Aorta (tissue), 5 donors: ENCODE results near the gene ALB. TPM values are rescaled to one million over a fixed set of nuclear protein-coding genes. Genes with fewer than 3 reads are reported as not detected.
"Not testable (repeated sequence)": the region's sequence is repeated elsewhere in the genome, so short reads cannot be mapped to it uniquely, and the experiment has no call there.

ENCODE experiments used
- ATAC-seq: fragments of 200-7000 bp; cut with Tn5 transposase; one replicate; pipeline ENCODE4 v1.9.1; 2022; ENCODE audit warnings: moderate library complexity; ENCODE audit not compliant: low FRiP score
- DNase-seq, 2 donors: peaks; one replicate each; pipeline ENCODE4 v3.0.0-alpha.2; 2020
- H3K27ac ChIP-seq, 2 donors: one replicate each; pipeline ENCODE4 v1.5.1; 2013; ENCODE audit warnings: low read length in 2 of 2, mild to moderate bottlenecking in 2 of 2, moderate library complexity in 2 of 2, control low read depth in 1 of 2, inconsistent platforms in 1 of 2, low read depth in 1 of 2
- H3K27me3 ChIP-seq, 2 donors: one replicate each; pipeline ENCODE4 v1.6.1; 2013; ENCODE audit warnings: control low read depth in 1 of 2, low read length in 1 of 2, mild to moderate bottlenecking in 1 of 2, moderate library complexity in 1 of 2; ENCODE audit not compliant: insufficient read depth in 2 of 2, control insufficient read depth in 1 of 2
- H3K36me3 ChIP-seq, 2 donors: one replicate each; pipeline ENCODE4 v1.6.1; 2013; ENCODE audit warnings: control low read depth in 1 of 2, low read length in 1 of 2, mild to moderate bottlenecking in 1 of 2; ENCODE audit not compliant: insufficient read depth in 2 of 2, control insufficient read depth in 1 of 2
- H3K4me1 ChIP-seq, 2 donors: one replicate each; pipeline ENCODE4 v1.6.1; 2013; ENCODE audit warnings: low read length in 2 of 2, control low read depth in 1 of 2, mild to moderate bottlenecking in 1 of 2, moderate library complexity in 1 of 2; ENCODE audit not compliant: insufficient read depth in 2 of 2, control insufficient read depth in 1 of 2
- H3K4me3 ChIP-seq, 2 donors: one replicate each; pipeline ENCODE4 v1.5.1; 2013; ENCODE audit warnings: low read length in 2 of 2, control low read depth in 1 of 2, mild to moderate bottlenecking in 1 of 2
- H3K9me3 ChIP-seq: one replicate; pipeline ENCODE4 v1.6.1; 2013; ENCODE audit warnings: mild to moderate bottlenecking, low read length; ENCODE audit not compliant: control insufficient read depth
- WGBS, 2 donors: extraction: QIAGEN DNeasy Blood & Tissue Kit; methylation state at CpG; one replicate each; pipeline ENCODE4 v1.1.7; 2013; 5-methylcytosine and 5-hydroxymethylcytosine counted together
- intact Hi-C, 2 donors: fragments of 100-400 bp; cut with DNase I; formaldehyde crosslinking; loops; one replicate each; pipeline versions ENCODE4 v1.14.2 to v1.15.0; 2022
- polyA plus RNA-seq, 2 donors: library from polyadenylated mRNA; stranded (reverse); fragments of 200-250 nt; gene quantifications; one replicate each; pipeline ENCODE4 v1.2.3, GENCODE V29; 2013
- total RNA-seq, 2 donors: library from RNA; stranded (reverse); fragmentation: NEBNext Ultra II Directional; extraction: Animal tissue kit (Norgen Biotek cat#: 25700); gene quantifications; one replicate each; pipeline ENCODE4 v1.2.1, GENCODE V29; 2021
- donor health status: healthy with polysubstance abuse.
- donor health status: Bipolar disorder and iron deficiency.
- donor health status: DM: no; HTN: no; CAD: no.
- donor health status: DM: no; HTN: no; CAD: no.
- donor health status: DM: yes; HTN: yes; CAD: no.

The ALB gene
- total and polyA plus RNA-seq, 4 donors, result 0.84 to 3.8 (median 1.1) TPM

DNA sequence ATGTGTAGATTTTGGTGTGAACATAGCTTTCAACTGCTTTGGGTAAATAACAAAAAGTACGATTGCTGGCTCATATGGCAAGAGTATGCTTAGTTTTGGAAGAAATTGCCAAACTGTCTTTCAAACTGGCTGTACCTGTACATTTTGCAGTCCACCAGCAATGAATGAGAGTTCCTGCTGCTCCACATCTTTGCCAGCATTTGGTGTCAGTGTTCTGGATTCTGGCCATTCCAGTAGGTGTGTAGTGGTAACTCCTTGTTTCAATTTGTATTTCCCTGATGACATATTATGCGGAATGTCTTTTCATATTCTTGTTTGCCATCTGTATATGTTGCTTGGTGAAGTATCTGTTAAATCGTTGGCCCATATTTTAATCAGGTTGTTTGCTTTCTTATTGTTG lies 20.6 kb upstream of the ALB start:
- no peaks in the 10 kb centered on the region for H3K27me3 ChIP-seq
- 70 to 76% methylated on average over 3 of the region's 3 CpGs for WGBS, 2 donors

DNA sequence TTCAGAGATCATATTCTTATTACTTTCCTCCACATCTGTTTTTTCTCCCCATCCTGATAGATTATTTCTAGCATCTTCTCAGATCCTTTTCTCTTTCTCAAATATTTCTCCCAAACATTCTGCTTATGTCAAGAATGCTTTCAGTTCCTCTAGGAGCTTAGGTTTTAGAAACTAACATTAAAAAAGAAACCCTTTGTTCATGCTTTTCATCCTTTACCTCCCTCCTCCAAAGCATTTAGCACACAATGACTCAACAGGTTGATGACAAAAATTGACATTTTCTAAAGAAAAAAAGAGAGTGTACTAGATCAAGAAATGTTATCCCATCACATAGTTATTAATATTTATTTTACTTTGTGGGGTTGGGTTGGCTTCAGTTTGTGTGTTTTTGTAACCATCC lies 16.5 kb upstream of the ALB start:
- H3K27me3 ChIP-seq, result no peaks in the 10 kb centered on the region
- no peak overlapping the region for H3K27ac ChIP-seq
- DNase-seq, result no peak
- no peak for ATAC-seq
- H3K9me3 ChIP-seq, result no peaks in the 10 kb centered on the region
- H3K4me1 ChIP-seq, result no peaks in the 10 kb centered on the region
- H3K36me3 ChIP-seq, result no peaks in the 10 kb centered on the region
- intact Hi-C loops, result no loop called here
- no peak overlapping the region for H3K4me3 ChIP-seq

More for the DNA sequence above, 20.6 kb upstream of the ALB start:
- intact Hi-C loops, result no loop called here
- no peak overlapping the region for H3K27ac ChIP-seq
- H3K4me1 ChIP-seq, result no peaks in the 10 kb centered on the region
- DNase-seq (no peak), ATAC-seq (no peak)
- H3K9me3 ChIP-seq, result no peaks in the 10 kb centered on the region
- no peak overlapping the region for H3K4me3 ChIP-seq
- no peaks in the 10 kb centered on the region for H3K36me3 ChIP-seq

DNA sequence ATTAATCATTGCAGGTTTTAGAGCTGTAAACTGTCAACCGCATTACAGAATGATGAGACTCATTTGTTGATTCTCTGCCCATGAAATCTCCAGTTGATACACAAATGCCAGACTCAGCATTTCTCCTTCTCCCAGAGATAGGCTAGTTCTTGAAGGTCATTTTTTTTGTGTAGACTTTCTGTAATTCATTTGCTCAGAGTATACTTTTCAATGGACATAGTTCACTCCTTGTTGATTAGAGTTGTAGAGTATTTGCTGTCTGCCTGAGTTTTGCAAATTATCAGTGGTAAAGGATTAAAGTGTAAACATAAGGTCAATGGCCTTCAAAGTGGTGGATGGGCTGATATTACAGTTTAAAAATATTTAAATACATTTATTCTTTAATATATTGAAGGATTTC lies 15.2 kb upstream of the ALB start:
- no peak overlapping the region for H3K27ac ChIP-seq
- WGBS, 2 donors, result 79 to 95% methylated on average over 1 of the region's 1 CpG
- H3K4me3 ChIP-seq, result no peak overlapping the region
- no peaks in the 10 kb centered on the region for H3K27me3 ChIP-seq
- H3K9me3 ChIP-seq, result no peaks in the 10 kb centered on the region
- no peaks in the 10 kb centered on the region for H3K4me1 ChIP-seq
- DNase-seq, result no peak
- no peak for ATAC-seq
- no peaks in the 10 kb centered on the region for H3K36me3 ChIP-seq
- intact Hi-C loops, result no loop called here

DNA sequence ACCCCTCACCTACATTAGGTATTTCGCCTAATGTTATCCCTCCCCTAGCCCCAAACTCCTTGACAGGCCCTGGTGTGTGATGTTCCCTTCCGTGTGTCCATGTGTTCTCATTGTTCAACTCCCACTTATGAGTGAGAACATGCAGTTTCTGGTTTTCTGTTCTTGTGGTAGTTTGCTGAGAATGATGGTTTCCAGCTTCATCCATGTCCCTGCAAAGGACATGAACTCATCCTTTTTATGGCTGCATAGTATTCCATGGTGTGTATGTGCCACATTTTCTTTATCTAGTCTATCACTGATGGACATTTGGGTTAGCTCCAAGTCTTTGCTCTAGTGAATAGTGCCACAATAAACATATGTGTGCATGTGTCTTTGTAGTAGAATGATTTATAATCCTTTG lies 14.4 kb upstream of the ALB start:
- DNase-seq, intact Hi-C loops, ATAC-seq, H3K9me3 ChIP-seq, H3K27ac ChIP-seq, H3K36me3 ChIP-seq, H3K4me3 ChIP-seq, H3K27me3 ChIP-seq, H3K4me1 ChIP-seq: not testable (repeated sequence)
- 89 to 94% methylated on average over 2 of the region's 2 CpGs for WGBS, 2 donors

DNA sequence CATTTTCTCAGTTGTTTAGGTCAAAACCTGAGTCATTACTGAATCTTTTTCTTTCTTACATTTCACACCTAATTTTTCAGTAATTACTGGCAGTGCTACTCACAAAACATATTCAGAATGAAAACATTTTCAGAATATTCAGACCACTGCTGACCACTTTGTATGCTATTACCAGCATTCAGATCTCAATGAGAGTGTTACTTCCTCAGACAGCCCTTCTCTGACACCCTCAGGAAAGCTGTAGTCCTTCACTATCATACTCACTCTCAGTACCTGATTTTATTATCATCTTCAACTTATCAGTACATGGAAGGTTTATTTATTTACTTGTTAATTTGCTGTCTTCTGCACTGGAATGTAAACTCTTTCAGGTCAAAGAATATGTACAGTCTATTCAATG lies 12.3 kb upstream of the ALB start:
- H3K4me1 ChIP-seq, result no peaks in the 10 kb centered on the region
- no peak overlapping the region for H3K27ac ChIP-seq
- H3K4me3 ChIP-seq, result no peak overlapping the region
- H3K27me3 ChIP-seq, result no peaks in the 10 kb centered on the region
- H3K36me3 ChIP-seq, result no peaks in the 10 kb centered on the region
- intact Hi-C loops, result no loop called here
- DNase-seq (no peak), ATAC-seq (no peak)
- no peaks in the 10 kb centered on the region for H3K9me3 ChIP-seq

DNA sequence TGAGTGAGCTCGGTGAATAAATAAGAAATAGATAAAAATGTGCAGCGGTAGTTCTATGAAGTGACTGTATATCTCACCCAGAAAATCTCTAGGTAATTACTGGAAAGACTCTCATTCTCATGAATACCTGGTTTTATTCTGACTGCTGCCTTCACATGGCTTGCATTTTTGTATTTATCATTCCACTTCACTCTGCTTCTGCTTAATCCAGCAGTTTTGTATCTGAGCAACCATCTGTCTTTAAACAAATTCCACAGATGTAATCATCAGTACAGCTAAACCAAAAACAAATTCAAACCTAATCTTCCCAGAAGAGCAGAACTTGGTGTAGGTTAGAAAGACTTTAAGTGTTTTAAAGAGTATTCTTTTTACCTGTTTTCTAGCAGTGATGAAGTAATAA lies 11.2 kb upstream of the ALB start:
- H3K9me3 ChIP-seq, result no peaks in the 10 kb centered on the region
- ATAC-seq, result no peak
- intact Hi-C loops, result no loop called here
- H3K4me1 ChIP-seq, result no peaks in the 10 kb centered on the region
- no peak for DNase-seq
- H3K4me3 ChIP-seq, result no peak overlapping the region
- no peaks in the 10 kb centered on the region for H3K27me3 ChIP-seq
- no peaks in the 10 kb centered on the region for H3K36me3 ChIP-seq
- WGBS, 2 donors, result 91 to 94% methylated on average over 2 of the region's 2 CpGs
- no peak overlapping the region for H3K27ac ChIP-seq

DNA sequence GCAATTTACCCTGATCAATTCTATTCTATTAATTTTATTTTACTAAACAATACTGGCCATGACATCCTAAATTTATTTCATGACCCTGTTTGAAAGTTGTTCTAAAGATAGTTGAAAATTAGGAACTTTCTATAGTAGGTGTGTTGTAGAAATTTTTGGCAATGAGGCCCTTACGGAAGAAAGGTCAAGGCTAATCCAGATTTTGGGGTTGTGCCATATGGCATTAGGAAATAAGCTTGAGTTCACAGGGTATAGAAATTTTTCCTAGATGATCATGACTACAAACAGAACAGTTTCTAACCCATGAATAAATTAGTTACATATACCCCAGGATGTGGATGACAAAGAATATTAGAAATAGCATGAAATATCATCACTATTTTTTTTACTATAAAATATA lies 7.8 kb upstream of the ALB start:
- Histone ChIP-seq H3K27me3 (no peaks in the 10 kb centered on the region), H3K27ac (no peak overlapping the region), H3K9me3 (no peaks in the 10 kb centered on the region), H3K36me3 (no peaks in the 10 kb centered on the region), H3K4me3 (no peak overlapping the region), H3K4me1 (no peaks in the 10 kb centered on the region)
- ATAC-seq (no peak), DNase-seq (no peak)
- intact Hi-C loops, result no loop called here
- 82 to 83% methylated on average over 1 of the region's 1 CpG for WGBS, 2 donors

DNA sequence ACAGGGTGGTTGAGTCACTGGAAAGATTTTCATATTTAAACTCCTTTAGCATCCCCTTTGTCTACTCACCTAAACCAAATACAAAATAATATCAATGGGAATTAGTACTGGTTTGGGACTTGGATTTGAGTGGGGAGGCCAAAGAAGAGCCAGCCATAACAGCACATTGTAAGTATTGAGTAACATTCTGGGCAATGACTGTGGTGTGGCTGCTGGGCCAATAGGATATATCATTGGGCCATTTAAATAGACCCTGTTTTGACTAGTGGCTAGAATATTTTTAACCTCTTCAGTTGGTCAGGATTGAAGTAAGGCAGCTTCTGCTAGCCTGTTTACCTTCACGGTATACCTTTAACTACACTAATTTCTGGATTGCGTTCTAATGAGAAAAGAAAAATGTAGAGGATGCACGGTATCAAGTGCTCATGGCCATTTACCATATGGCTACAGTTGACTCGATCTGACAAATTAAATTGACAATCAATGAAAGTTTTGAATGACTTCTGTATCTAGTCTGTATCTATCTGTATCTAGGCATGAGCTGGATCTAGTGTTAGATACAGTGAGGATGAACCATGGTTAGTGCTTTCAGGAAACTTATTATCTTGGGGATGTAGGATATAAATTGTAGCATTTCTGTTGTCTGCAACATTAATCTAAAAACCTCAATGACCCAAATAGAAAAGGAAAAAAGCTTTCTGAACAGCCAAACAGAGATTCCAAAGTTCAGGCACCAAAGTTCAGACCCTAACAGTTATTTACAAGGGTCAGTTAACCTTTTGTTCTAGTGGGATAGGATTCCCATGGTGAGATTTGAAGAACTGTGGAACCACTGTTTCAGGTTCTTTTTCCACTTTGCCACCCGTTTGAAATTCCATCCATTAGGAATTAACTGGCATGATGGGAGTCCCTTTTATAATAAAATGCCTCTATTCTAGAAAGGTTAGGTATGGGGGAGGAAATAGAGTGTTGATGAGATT lies 6.8 kb upstream of the ALB start:
- intact Hi-C loops, result no loop called here
- Histone ChIP-seq H3K36me3 (no peaks in the 10 kb centered on the region), H3K27me3 (no peaks in the 10 kb centered on the region), H3K9me3 (no peaks in the 10 kb centered on the region), H3K27ac (no peak overlapping the region), H3K4me1 (no peaks in the 10 kb centered on the region), H3K4me3 (no peak overlapping the region)
- WGBS, 2 donors, result 81 to 83% methylated on average over 5 of the region's 5 CpGs
- DNase-seq, result no peak
- ATAC-seq, result no peak

DNA sequence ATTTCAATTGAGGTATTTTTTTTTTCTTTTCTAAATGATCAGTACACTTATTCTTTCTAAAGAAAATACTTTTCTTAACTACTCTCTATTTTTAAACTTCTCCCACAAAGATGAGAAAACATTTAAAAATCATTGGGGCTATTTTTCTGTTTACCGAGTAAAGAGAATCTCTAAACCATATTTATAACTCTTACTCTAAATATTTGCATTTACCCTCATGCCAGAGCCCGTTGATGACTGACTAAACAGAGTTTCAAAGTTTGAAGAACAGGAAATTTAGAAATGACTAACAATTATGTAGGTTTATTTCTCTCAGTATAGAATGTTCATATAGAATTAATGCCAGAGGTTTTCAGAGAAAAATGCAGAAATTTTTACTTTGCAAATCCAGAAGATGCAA lies 2.7 kb upstream of the ALB start:
- 61 to 69% methylated on average over 2 of the region's 2 CpGs for WGBS, 2 donors
- ATAC-seq (no peak), DNase-seq (no peak)
- intact Hi-C loops, result no loop called here
- Histone ChIP-seq H3K36me3 (no peaks in the 10 kb centered on the region), H3K9me3 (no peaks in the 10 kb centered on the region), H3K4me3 (no peak overlapping the region), H3K27ac (no peak overlapping the region), H3K4me1 (no peaks in the 10 kb centered on the region), H3K27me3 (no peaks in the 10 kb centered on the region)
